Right lobe of liver (tissue), 6 donors: ENCODE measurements around the gene PTCHD1. TPM values are rescaled to one million over a fixed set of nuclear protein-coding genes. Genes with fewer than 3 reads are reported as not detected.

Experiments used
- ATAC-seq, 4 donors: fragments of 200-7000 bp; cut with Tn5 transposase; one replicate each; pipeline ENCODE4 v1.9.1; 2020; ENCODE audit warnings: mild to moderate bottlenecking in 4 of 4, moderate library complexity in 4 of 4
- DNase-seq, 3 donors: peaks; one replicate each; pipeline ENCODE4 v3.0.0-alpha.2; 2020
- H3K27ac ChIP-seq, 3 donors: fragments of 200-600 bp; one replicate each; pipeline ENCODE4 v1.8.0; 2022
- H3K27me3 ChIP-seq, 2 donors: fragments of 200-600 bp; one replicate each; pipeline ENCODE4 v1.8.0; 2022
- H3K36me3 ChIP-seq, 4 donors: fragments of 200-600 bp; sonication (generic) in 1 of 4; one replicate each; pipeline versions ENCODE4 v1.5.1 to v1.8.0; 2017 to 2022; ENCODE audit warnings: control low read depth in 1 of 4
- H3K4me1 ChIP-seq, 4 donors: fragments of 200-600 bp; sonication (generic) in 1 of 4; one replicate each; pipeline versions ENCODE4 v1.5.1 to v1.8.0; 2017 to 2022; ENCODE audit warnings: control low read depth in 1 of 4
- H3K4me3 ChIP-seq, 3 donors: fragments of 200-600 bp; one replicate each; pipeline ENCODE4 v1.8.0; 2022
- H3K9me3 ChIP-seq, 4 donors: fragments of 200-600 bp; sonication (generic) in 1 of 4; one replicate each; pipeline versions ENCODE4 v1.5.1 to v1.8.0; 2017 to 2022; ENCODE audit warnings: control low read depth in 1 of 4
- CTCF ChIP-seq, 4 donors: fragments of 200-600 bp in 3 of 4; fragments of 450-650 bp in 1 of 4; IDR thresholded peaks; one replicate each; pipeline versions ENCODE4 v1.5.1 to v1.8.0; 2016 to 2022; ENCODE audit warnings: antibody characterized with exemption in 4 of 4, mild to moderate bottlenecking in 2 of 4
- POLR2A ChIP-seq: fragments of 450-650 bp; IDR thresholded peaks from one replicate; pipeline ENCODE4 v1.6.1; 2017; ENCODE audit warnings: antibody characterized with exemption, mild to moderate bottlenecking
- WGBS: methylation state at CpG from one replicate; pipeline ENCODE4 v1.1.6; 2018; ENCODE audit warnings: low coverage, low lambda C conversion rate; ENCODE audit not compliant: insufficient coverage; ENCODE audit errors: missing lambda C conversion rate; 5-methylcytosine and 5-hydroxymethylcytosine counted together
- intact Hi-C, 2 donors: fragments of 100-400 bp; cut with DNase I; formaldehyde crosslinking; loops; one replicate each; pipeline versions ENCODE4 v1.11.2 to v1.14.1; 2022
- total RNA-seq, 6 experiments: library from RNA; depleted of rRNA in 2 of 6; stranded (reverse); fragments of >200 nt in 2 of 6; fragmentation: NEBNext Ultra II Directional in 3 of 6; extraction: Animal tissue kit (Norgen Biotek cat#: 25700) in 3 of 6; gene quantifications; one replicate each; pipeline versions ENCODE4 v1.1.0 to v1.2.4, GENCODE V29; 2016 to 2023
- donor health status: DM: no; HTN: yes; CAD: no.
- donor health status: DM: no; HTN: no; CAD: no.
- donor health status: DM: no; HTN: no; CAD: no.
- donor health status: DM: no; HTN: yes; CAD: no.
- donor health status: DM: no; HTN: yes; CAD: no.

PTCHD1 gene
- total RNA-seq, 6 experiments from 2014 or later, result under 0.01 to 0.02 TPM; not detected in 4

GRCh38 chrX:23386260-23386659 is 51.6 kb downstream of the PTCHD1 start:
- no peak overlapping the region for H3K27ac ChIP-seq
- no peaks in the 10 kb centered on the region for H3K9me3 ChIP-seq
- TF ChIP-seq POLR2A, result no peak
- no peak for TF ChIP-seq CTCF (IDR thresholded peaks at IDR 0.05)
- DNase-seq (no peak), ATAC-seq (no peak)
- no peak overlapping the region for H3K4me3 ChIP-seq
- H3K36me3 ChIP-seq, result no peaks in the 10 kb centered on the region
- intact Hi-C loops, result no loop called here
- H3K27me3 ChIP-seq, result no peaks in the 10 kb centered on the region
- H3K4me1 ChIP-seq, result no peaks in the 10 kb centered on the region

GRCh38 chrX:23386726-23387125 is 52.1 kb downstream of the PTCHD1 start:
- intact Hi-C loops, result no loop called here

GRCh38 chrX:23387550-23388184 is 53.0 kb downstream of the PTCHD1 start:
- TF ChIP-seq CTCF (IDR thresholded peaks at IDR 0.05) (no peak), POLR2A (no peak)
- Histone ChIP-seq H3K36me3 (no peaks in the 10 kb centered on the region), H3K27ac (no peak overlapping the region), H3K9me3 (no peaks in the 10 kb centered on the region), H3K4me1 (no peaks in the 10 kb centered on the region), H3K27me3 (no peaks in the 10 kb centered on the region), H3K4me3 (no peak overlapping the region)
- intact Hi-C loops, result no loop called here
- DNase-seq, result no peak
- no peak for ATAC-seq
- WGBS, result 58% methylated on average over 6 of the region's 6 CpGs

More at GRCh38 chrX:23386726-23387125, 52.1 kb downstream of the PTCHD1 start:
- Histone ChIP-seq H3K27me3 (no peaks in the 10 kb centered on the region), H3K27ac (no peak overlapping the region), H3K4me1 (no peaks in the 10 kb centered on the region), H3K4me3 (no peak overlapping the region), H3K36me3 (no peaks in the 10 kb centered on the region), H3K9me3 (no peaks in the 10 kb centered on the region)
- DNase-seq (no peak), ATAC-seq (no peak)
- 42% methylated on average over 5 of the region's 5 CpGs for WGBS
- no peak for TF ChIP-seq CTCF (IDR thresholded peaks at IDR 0.05)
- TF ChIP-seq POLR2A, result no peak

- Histone ChIP-seq H3K36me3 (no peaks in the 10 kb centered on the region), H3K9me3 (no peaks in the 10 kb centered on the region), H3K27ac (no peak overlapping the region), H3K4me1 (no peaks in the 10 kb centered on the region), H3K4me3 (no peak overlapping the region), H3K27me3 (no peaks in the 10 kb centered on the region)
- DNase-seq (no peak), ATAC-seq (no peak)
- 44% methylated on average over 7 of the region's 8 CpGs for WGBS
- intact Hi-C loops, result no loop called here
- TF ChIP-seq POLR2A (no peak), CTCF (IDR thresholded peaks at IDR 0.05) (no peak)
Observed at GRCh38 chrX:23389196-23389792, 54.6 kb downstream of the PTCHD1 start.
